HFF-Myc (cell line): ENCODE results near the gene UGT1A3.
A peak's percentile ranks its signal among the peaks of the same experiment; 100 is the strongest.

Experiments
- DNase-seq: peaks from one replicate; pipeline ENCODE4 v3.0.0-alpha.2; 2011; ENCODE audit warnings: low read depth; ENCODE audit errors: extremely low read depth
- H3K4me3 ChIP-seq: replicated peaks from 2 replicates; pipeline ENCODE4 v1.5.1; 2011; ENCODE audit warnings: low read depth, mild to moderate bottlenecking, control low read depth, low read length
- CTCF ChIP-seq: IDR thresholded peaks from 2 replicates; pipeline ENCODE4 v1.5.1; 2012; ENCODE audit warnings: mild to moderate bottlenecking, low read depth, low read length, control low read depth; ENCODE audit errors: missing control alignments

UGT1A3 gene

GRCh38 chr2:233758849-233759248 lies 30.0 kb downstream of the UGT1A3 start:
- no peak overlapping the region for H3K4me3 ChIP-seq
- DNase-seq: no peak
- TF ChIP-seq CTCF: no peak

GRCh38 chr2:233760043-233760442 lies 31.2 kb downstream of the UGT1A3 start, which contains the start of gene UGT1A1:
UGT1A1 (plus strand) TSS chr2:233760270; CDS start chr2:233760288, 18 bp downstream.
- no peak within 1 kb of the TSS for H3K4me3 ChIP-seq
- TF ChIP-seq CTCF: no peak
- DNase-seq: no peak

- TF ChIP-seq CTCF: no peak
- no peak overlapping the region for H3K4me3 ChIP-seq
- DNase-seq: no peak
Measured at GRCh38 chr2:233761040-233761769, 32.4 kb downstream of the UGT1A3 start.

- TF ChIP-seq CTCF: no peak
- peak; percentile 14 for DNase-seq
- H3K4me3 ChIP-seq: no peak overlapping the region
Measured at GRCh38 chr2:233764264-233764663, 35.4 kb downstream of the UGT1A3 start.

GRCh38 chr2:233764761-233765160 lies 35.9 kb downstream of the UGT1A3 start:
- no peak for DNase-seq
- no peak overlapping the region for H3K4me3 ChIP-seq
- no peak for TF ChIP-seq CTCF

- TF ChIP-seq CTCF: no peak
- no peak for DNase-seq
- no peak overlapping the region for H3K4me3 ChIP-seq
Measured at GRCh38 chr2:233766416-233766815, 37.6 kb downstream of the UGT1A3 start.

GRCh38 chr2:233768076-233768475 lies 39.2 kb downstream of the UGT1A3 start:
- no peak for TF ChIP-seq CTCF
- H3K4me3 ChIP-seq: no peak overlapping the region
- no peak for DNase-seq
